IMR-90 (cell line): ENCODE measurements around the gene CRABP1. TPM values are rescaled to one million over a fixed set of nuclear protein-coding genes. Genes with fewer than 3 reads are reported as not detected.

Experiments used
- ATAC-seq: fragments of 200-7000 bp; cut with Tn5 transposase; 2 replicates; pipeline ENCODE4 v1.9.1; 2020; ENCODE audit warnings: low read depth, mild to moderate bottlenecking, moderate library complexity
- BruUV-seq: library from RNA; stranded (reverse); fragments of 400-500 nt; replicated peaks from 2 replicates; lab custom pipeline; 2021; lab: Mats Ljungman, UMichigan
- CTCF ChIA-PET: fragments of 300-600 bp; formaldehyde crosslinking; extraction: SDS; loops from one replicate; lab custom pipeline; 2021; ENCODE audit warnings: antibody characterized with exemption; lab: Yijun Ruan, JAX
- POLR2A ChIA-PET: fragments of 300-600 bp; sonication (Branson Sonifier 250); formaldehyde crosslinking; loops from one replicate; lab custom pipeline; 2022; ENCODE audit warnings: antibody characterized with exemption; ENCODE audit not compliant: unreplicated experiment; lab: Charles Lee
- DNase-seq: peaks from one replicate; pipeline ENCODE4 v3.0.0; 2013
- H2AFZ ChIP-seq: replicated peaks from 2 replicates; pipeline ENCODE3; 2013; ENCODE audit warnings: low read length, mild to moderate bottlenecking; ENCODE audit not compliant: poor library complexity
- H2AK5ac ChIP-seq: 2 replicates; pipeline ENCODE4 v1.6.1; 2013; ENCODE audit warnings: low read depth, low read length, inconsistent platforms
- H2AK9ac ChIP-seq: replicated peaks from 2 replicates; pipeline ENCODE3; 2013; ENCODE audit warnings: mild to moderate bottlenecking, low read depth, low read length, moderate library complexity; ENCODE audit not compliant: poor library complexity
- H2BK120ac ChIP-seq: 2 replicates; pipeline ENCODE4 v1.6.1; 2013; ENCODE audit warnings: low read depth, low read length, inconsistent platforms
- H2BK15ac ChIP-seq: 3 replicates; pipeline ENCODE4 v1.6.1; 2013; ENCODE audit warnings: low read depth, low read length, inconsistent platforms
- H2BK20ac ChIP-seq: 2 replicates; pipeline ENCODE4 v1.6.1; 2013; ENCODE audit warnings: low read depth, mild to moderate bottlenecking, inconsistent platforms, low read length, moderate library complexity
- H2BK5ac ChIP-seq: 2 replicates; pipeline ENCODE4 v1.6.1; 2013; ENCODE audit warnings: mild to moderate bottlenecking, low read depth, low read length, inconsistent platforms; ENCODE audit not compliant: poor library complexity, severe bottlenecking
- H3K14ac ChIP-seq: replicated peaks from 2 replicates; pipeline ENCODE4 v1.6.1; 2013; ENCODE audit warnings: low read depth, low read length, inconsistent platforms
- H3K18ac ChIP-seq: 2 replicates; pipeline ENCODE4 v1.6.1; 2013; ENCODE audit warnings: low read depth, low read length, control low read depth
- H3K23ac ChIP-seq: 2 replicates; pipeline ENCODE4 v1.6.1; 2013; ENCODE audit warnings: low read depth, low read length, inconsistent platforms
- H3K27ac ChIP-seq: 2 replicates; pipeline ENCODE4 v1.5.1; 2013; ENCODE audit warnings: mild to moderate bottlenecking, control low read depth, low read length; ENCODE audit not compliant: insufficient read depth
- H3K27me3 ChIP-seq: 2 replicates; pipeline ENCODE4 v1.6.1; 2013; ENCODE audit warnings: low read length; ENCODE audit not compliant: control insufficient read depth, insufficient read depth
- H3K36me3 ChIP-seq: 2 replicates; pipeline ENCODE4 v1.6.1; 2013; ENCODE audit warnings: low read length, mixed read lengths; ENCODE audit not compliant: control insufficient read depth, insufficient read depth
- H3K4ac ChIP-seq: 2 replicates; pipeline ENCODE4 v1.6.1; 2013; ENCODE audit warnings: low read depth, low read length, inconsistent platforms
- H3K4me1 ChIP-seq: 2 replicates; pipeline ENCODE4 v1.6.1; 2013; ENCODE audit warnings: low read length, mixed read lengths; ENCODE audit not compliant: control insufficient read depth, insufficient read depth
- H3K4me2 ChIP-seq: 2 replicates; pipeline ENCODE4 v1.6.1; 2013; ENCODE audit warnings: low read depth, mild to moderate bottlenecking, control low read depth, low read length, moderate library complexity
- H3K4me3 ChIP-seq: 2 replicates; pipeline ENCODE4 v1.5.1; 2013; ENCODE audit warnings: low read depth, mild to moderate bottlenecking, control low read depth, low read length, moderate library complexity; ENCODE audit not compliant: insufficient read depth
- H3K56ac ChIP-seq: 2 replicates; pipeline ENCODE4 v1.6.1; 2013; ENCODE audit warnings: low read length, inconsistent platforms; ENCODE audit not compliant: insufficient read depth; ENCODE audit errors: extremely low read depth
- H3K79me1 ChIP-seq, 2 experiments: 2 replicates each; pipeline ENCODE4 v1.6.1; 2013; ENCODE audit warnings: low read length in 2 of 2, inconsistent platforms in 1 of 2, low read depth in 1 of 2
- H3K9ac ChIP-seq: 2 replicates; pipeline ENCODE4 v1.6.1; 2013; ENCODE audit warnings: low read depth, low read length, control low read depth
- H3K9me1 ChIP-seq: 2 replicates; pipeline ENCODE4 v1.6.1; 2013; ENCODE audit warnings: low read length, inconsistent platforms; ENCODE audit not compliant: insufficient read depth
- H3K9me3 ChIP-seq: 2 replicates; pipeline ENCODE4 v1.6.1; 2013; ENCODE audit warnings: low read length; ENCODE audit not compliant: control insufficient read depth, insufficient read depth
- H4K20me1 ChIP-seq: 2 replicates; pipeline ENCODE4 v1.6.1; 2013; ENCODE audit warnings: low read length, inconsistent platforms; ENCODE audit not compliant: insufficient read depth
- H4K5ac ChIP-seq: 2 replicates; pipeline ENCODE4 v1.6.1; 2013; ENCODE audit warnings: mild to moderate bottlenecking, low read depth, low read length, control low read depth
- H4K8ac ChIP-seq, 2 experiments: 2 replicates each; pipeline ENCODE4 v1.6.1; 2013; ENCODE audit warnings: low read depth in 2 of 2, low read length in 2 of 2, control low read depth in 1 of 2, inconsistent platforms in 1 of 2
- H4K91ac ChIP-seq: 2 replicates; pipeline ENCODE4 v1.6.1; 2013; ENCODE audit warnings: low read depth, low read length, inconsistent platforms; ENCODE audit not compliant: insufficient read depth
- BHLHE40 ChIP-seq: fragments of 150-350 bp; IDR thresholded peaks from 2 replicates; pipeline ENCODE4 v1.6.1; 2016; ENCODE audit warnings: mild to moderate bottlenecking, low read depth, low read length
- CEBPB ChIP-seq: IDR thresholded peaks from 2 replicates; pipeline ENCODE4 v1.6.1; 2012; ENCODE audit warnings: low read depth, low read length, improper control_type of control experiment
- CTCF ChIP-seq: conservative IDR thresholded peaks from 2 replicates; pipeline ENCODE4 v1.5.1; 2012; ENCODE audit warnings: mild to moderate bottlenecking, low read depth, low read length, improper control_type of control experiment
- ELK1 ChIP-seq: fragments of 150-350 bp; IDR thresholded peaks from 2 replicates; pipeline ENCODE4 v1.6.1; 2016; ENCODE audit warnings: low read depth, mild to moderate bottlenecking, low read length, moderate library complexity, borderline replicate concordance
- FOS ChIP-seq: fragments of 150-350 bp; IDR thresholded peaks from 2 replicates; pipeline ENCODE4 v1.6.1; 2016; ENCODE audit warnings: low read depth, low read length
- NFE2L2 ChIP-seq: fragments of 150-350 bp; IDR thresholded peaks from 2 replicates; pipeline ENCODE4 v1.6.1; 2016; ENCODE audit warnings: low read depth, mild to moderate bottlenecking, low read length
- POLR2A ChIP-seq: IDR thresholded peaks from 2 replicates; pipeline ENCODE4 v1.6.1; 2012; ENCODE audit warnings: mild to moderate bottlenecking, low read depth, low read length
- RFX5 ChIP-seq: IDR thresholded peaks from 2 replicates; pipeline ENCODE4 v1.8.0; 2012; ENCODE audit warnings: low read depth, mild to moderate bottlenecking, low read length, moderate library complexity
- USF2 ChIP-seq: fragments of 150-350 bp; IDR thresholded peaks from 2 replicates; pipeline ENCODE4 v1.6.1; 2017; ENCODE audit warnings: mild to moderate bottlenecking, antibody characterized with exemption, low read length, low read depth
- WGBS, 2 experiments: methylation state at CpG; one replicate each; pipeline versions ENCODE4 v1.1.5 to v1.1.7; 2013; ENCODE audit warnings: missing lambda C conversion rate in 2 of 2; ENCODE audit not compliant: insufficient read length in 1 of 2; ENCODE audit errors: extremely low coverage in 2 of 2; 5-methylcytosine and 5-hydroxymethylcytosine counted together
- dilution Hi-C: fragments of 300-500 bp; cut with HindIII; formaldehyde crosslinking; loops from one replicate; pipeline ENCODE4 v1.14.3; 2018; ENCODE audit warnings: low sequenced_read_pairs; ENCODE audit not compliant: unreplicated experiment
- in situ Hi-C: fragments of 300-500 bp; cut with MboI; formaldehyde crosslinking; loops from 3 replicates; pipeline ENCODE4 v1.14.3; 2019; ENCODE audit warnings: low sequenced_read_pairs, inconsistent platforms, mixed read lengths
- intact Hi-C: fragments of 100-400 bp; cut with micrococcal nuclease; formaldehyde crosslinking; loops from 2 replicates; pipeline ENCODE4 v1.10.0; 2022
- polyA plus RNA-seq, 3 experiments: library from polyadenylated mRNA; depleted of rRNA; stranded (reverse); fragments of >200 nt; gene quantifications; 2 replicates each; pipeline ENCODE4 v1.2.3, GENCODE V29; 2012; ENCODE audit warnings: low replicate concordance in 1 of 3
- total RNA-seq: library from RNA; depleted of rRNA; stranded (reverse); fragments of >200 nt; gene quantifications from 2 replicates; pipeline ENCODE4 v1.2.3, GENCODE V29; 2012

The CRABP1 gene
- total and polyA plus RNA-seq, 2 of the 4 experiments (the other 2 are of a cell fraction) = not detected

GRCh38 chr15:78324144-78324543 lies 16.0 kb upstream of the CRABP1 start:
- no peaks in the 10 kb centered on the region for H3K79me1 ChIP-seq
- H3K4me2 ChIP-seq = no peak overlapping the region
- WGBS, 2 experiments = 97% methylated on average over 3 of the region's 5 CpGs; no CpG with 5 or more reads in 1 of the 2 experiments
- TF ChIP-seq USF2 = no peak
- TF ChIP-seq POLR2A = no peak
- no peak for TF ChIP-seq BHLHE40
- no peak for TF ChIP-seq NFE2L2
- no peak for TF ChIP-seq CTCF
- TF ChIP-seq FOS = no peak
- no peak for TF ChIP-seq CEBPB
- no peak for TF ChIP-seq ELK1
- TF ChIP-seq RFX5 = no peak
- no peak for DNase-seq
- H3K4me1 ChIP-seq = peaks cover 4% of the 10 kb centered on the region; the same call in 1 of the 2 replicates
- ChIA-PET CTCF (no interaction called here), POLR2A (interaction anchor here (0.6 kb wide), 1 partner anchor 9 kb away, joined by 9 read pairs; no protein-coding TSS in a partner anchor)
- no peak overlapping the region for H4K5ac ChIP-seq
- no peaks in the 10 kb centered on the region for H3K9me3 ChIP-seq
- no peak overlapping the region for H3K23ac ChIP-seq
- H3K36me3 ChIP-seq = no peaks in the 10 kb centered on the region
- no peak overlapping the region for H2AFZ ChIP-seq
- H3K4ac ChIP-seq = no peak overlapping the region
- peaks cover 14% of the 10 kb centered on the region for H3K9me1 ChIP-seq
- H2BK5ac ChIP-seq = no peak overlapping the region
- no peak overlapping the region for H2BK15ac ChIP-seq
- no peak overlapping the region for H3K56ac ChIP-seq
- H2AK9ac ChIP-seq = no peak overlapping the region
- no peak overlapping the region for H2BK120ac ChIP-seq
- no peak overlapping the region for H2AK5ac ChIP-seq
- H4K20me1 ChIP-seq = no peaks in the 10 kb centered on the region
- H3K4me3 ChIP-seq = no peak overlapping the region
- intact Hi-C loops (no loop called here), in situ Hi-C loops (no loop called here), dilution Hi-C loops (no loop called here)
- H4K91ac ChIP-seq = no peak overlapping the region
- no peak overlapping the region for H2BK20ac ChIP-seq
- H3K27ac ChIP-seq = no peak overlapping the region
- no peak for ATAC-seq
- H3K27me3 ChIP-seq = peaks cover 22% of the 10 kb centered on the region; the same call in 1 of the 2 replicates
- no peak overlapping the region for H3K18ac ChIP-seq
- no TSS peak for BruUV-seq
- no peak overlapping the region for H3K9ac ChIP-seq
- H3K14ac ChIP-seq = no peak overlapping the region
- no peak overlapping the region for H4K8ac ChIP-seq
